ENCODE results near the gene XPO4.

The XPO4 gene

DNA sequence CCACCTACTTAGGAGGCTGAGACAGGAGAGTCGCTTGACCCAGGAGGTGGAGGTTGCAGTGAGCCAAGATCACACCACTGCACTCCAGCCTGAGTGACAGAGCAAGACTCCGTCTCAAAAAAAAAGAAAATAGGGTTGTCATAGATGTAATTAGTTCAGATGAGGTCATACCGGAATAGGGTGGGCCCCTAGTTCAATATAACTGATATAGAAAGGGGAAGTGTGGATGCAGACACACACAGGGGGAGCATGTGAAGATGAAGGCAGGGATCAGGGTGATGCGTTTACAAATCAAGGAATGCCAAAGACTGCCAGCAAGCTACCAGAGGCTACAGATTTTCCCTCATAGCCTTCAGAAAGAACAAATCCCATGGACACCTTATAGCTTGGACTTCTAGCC lies 104.5 kb downstream of the XPO4 start:
- TF ChIP-seq, protein P1, sequence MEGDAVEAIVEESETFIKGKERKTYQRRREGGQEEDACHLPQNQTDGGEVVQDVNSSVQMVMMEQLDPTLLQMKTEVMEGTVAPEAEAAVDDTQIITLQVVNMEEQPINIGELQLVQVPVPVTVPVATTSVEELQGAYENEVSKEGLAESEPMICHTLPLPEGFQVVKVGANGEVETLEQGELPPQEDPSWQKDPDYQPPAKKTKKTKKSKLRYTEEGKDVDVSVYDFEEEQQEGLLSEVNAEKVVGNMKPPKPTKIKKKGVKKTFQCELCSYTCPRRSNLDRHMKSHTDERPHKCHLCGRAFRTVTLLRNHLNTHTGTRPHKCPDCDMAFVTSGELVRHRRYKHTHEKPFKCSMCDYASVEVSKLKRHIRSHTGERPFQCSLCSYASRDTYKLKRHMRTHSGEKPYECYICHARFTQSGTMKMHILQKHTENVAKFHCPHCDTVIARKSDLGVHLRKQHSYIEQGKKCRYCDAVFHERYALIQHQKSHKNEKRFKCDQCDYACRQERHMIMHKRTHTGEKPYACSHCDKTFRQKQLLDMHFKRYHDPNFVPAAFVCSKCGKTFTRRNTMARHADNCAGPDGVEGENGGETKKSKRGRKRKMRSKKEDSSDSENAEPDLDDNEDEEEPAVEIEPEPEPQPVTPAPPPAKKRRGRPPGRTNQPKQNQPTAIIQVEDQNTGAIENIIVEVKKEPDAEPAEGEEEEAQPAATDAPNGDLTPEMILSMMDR (IDR thresholded peaks at IDR 0.05; ENCODE audit: unreplicated experiment in 3 of 3), result no peak
- no peak overlapping the region for H3K4me3 Mint-ChIP-seq
- H3K4me1 Mint-ChIP-seq, result no peaks in the 10 kb centered on the region
- H3K27me3 Mint-ChIP-seq (ENCODE audit: low read depth), result no peaks in the 10 kb centered on the region
- H3K36me3 Mint-ChIP-seq (ENCODE audit: low read depth), result peaks cover 60% of the 10 kb centered on the region
- H3K9me3 Mint-ChIP-seq, result no peaks in the 10 kb centered on the region
- no peak overlapping the region for H3K27ac Mint-ChIP-seq

DNA sequence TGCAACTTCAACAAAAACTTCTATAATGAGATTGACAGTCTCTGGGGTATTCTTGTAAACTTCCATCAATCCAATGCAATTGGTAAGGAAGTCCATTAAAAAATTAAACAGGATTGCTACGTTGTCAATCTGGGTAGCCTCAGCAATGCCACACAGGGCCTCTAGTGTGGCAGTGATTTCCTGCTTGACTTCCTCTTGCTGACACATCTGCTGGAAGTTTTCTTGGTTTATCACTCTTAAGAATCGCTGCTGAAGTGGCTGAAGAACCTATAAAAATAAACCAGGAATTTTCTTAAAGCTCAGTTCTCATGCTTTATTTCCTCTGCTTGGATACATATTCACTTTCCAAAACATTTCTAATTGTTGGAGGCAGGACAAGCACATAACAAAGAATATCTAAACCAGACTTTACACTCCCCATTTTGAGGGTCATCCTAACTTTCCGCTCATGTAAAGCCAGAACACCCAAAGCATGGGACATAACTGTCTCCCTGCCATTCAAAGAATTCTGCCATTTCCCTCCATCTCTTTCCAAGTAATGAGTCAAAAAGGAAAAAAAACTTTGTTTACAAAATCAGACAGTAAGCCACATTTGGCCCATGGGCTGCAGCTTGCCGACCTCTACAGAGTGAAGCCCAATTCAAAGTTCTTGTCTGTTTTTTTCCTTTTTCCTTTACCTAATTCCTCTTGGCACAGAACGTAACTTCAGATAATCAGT lies 105.6 kb downstream of the XPO4 start:
- TF ChIP-seq, protein P1 (IDR thresholded peaks at IDR 0.05; ENCODE audit: unreplicated experiment in 3 of 3), result no peak
- no peak overlapping the region for H3K4me3 Mint-ChIP-seq
- no peaks in the 10 kb centered on the region for H3K9me3 Mint-ChIP-seq
- no peaks in the 10 kb centered on the region for H3K27me3 Mint-ChIP-seq (ENCODE audit: low read depth)
- no peaks in the 10 kb centered on the region for H3K4me1 Mint-ChIP-seq
- no peak overlapping the region for H3K27ac Mint-ChIP-seq
- peaks cover 63% of the 10 kb centered on the region for H3K36me3 Mint-ChIP-seq (ENCODE audit: low read depth)

DNA sequence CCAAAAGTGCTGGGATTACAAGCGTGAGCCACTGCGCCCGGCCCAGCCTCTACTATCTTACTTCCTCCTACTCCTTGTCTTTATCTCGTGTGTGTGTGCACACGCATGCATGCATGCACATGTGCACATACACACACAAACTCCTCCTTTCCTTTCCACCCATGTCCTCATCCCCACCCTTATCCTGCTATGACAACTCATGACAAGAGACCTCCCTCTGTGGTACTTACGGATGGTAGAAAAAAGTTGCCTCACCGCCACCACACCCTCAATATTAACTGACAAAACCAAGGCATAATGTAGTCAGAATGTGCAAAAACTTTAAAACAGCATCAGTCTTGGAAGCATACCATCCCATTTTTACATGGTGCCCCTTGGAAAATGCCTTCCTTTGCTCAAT lies 112.9 kb downstream of the XPO4 start:
- Mint-ChIP-seq H3K27me3 (ENCODE audit: low read depth) (no peaks in the 10 kb centered on the region), H3K4me3 (no peak overlapping the region), H3K36me3 (ENCODE audit: low read depth) (peaks cover 49% of the 10 kb centered on the region), H3K9me3 (no peaks in the 10 kb centered on the region), H3K4me1 (no peaks in the 10 kb centered on the region), H3K27ac (no peak overlapping the region)
- TF ChIP-seq, protein P1 (IDR thresholded peaks at IDR 0.05; ENCODE audit: unreplicated experiment in 3 of 3), result no peak

DNA sequence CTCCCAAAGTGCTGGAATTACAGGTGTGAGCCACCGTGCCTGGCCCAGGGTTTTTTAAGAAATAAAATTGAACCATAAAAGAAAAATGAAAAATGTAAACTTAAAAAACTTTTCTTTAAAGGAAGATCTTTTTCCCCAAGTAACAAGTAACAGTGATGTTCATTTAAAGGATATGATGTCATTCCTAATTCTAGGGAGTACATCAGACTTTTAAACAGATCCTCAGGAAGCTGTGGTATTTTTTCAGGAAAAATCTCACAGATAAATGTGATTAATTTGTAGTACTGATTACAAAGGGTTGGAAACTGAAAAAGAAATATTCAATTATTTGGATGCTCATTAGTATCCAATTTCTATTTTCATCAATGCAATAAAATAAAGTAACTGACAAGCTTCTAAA lies 114.2 kb downstream of the XPO4 start:
- Mint-ChIP-seq H3K4me3 (no peak overlapping the region), H3K27ac (no peak overlapping the region), H3K36me3 (ENCODE audit: low read depth) (peaks cover 49% of the 10 kb centered on the region), H3K4me1 (no peaks in the 10 kb centered on the region), H3K27me3 (ENCODE audit: low read depth) (no peaks in the 10 kb centered on the region), H3K9me3 (no peaks in the 10 kb centered on the region)
- TF ChIP-seq, protein P1 (IDR thresholded peaks at IDR 0.05; ENCODE audit: unreplicated experiment in 3 of 3), result no peak

DNA sequence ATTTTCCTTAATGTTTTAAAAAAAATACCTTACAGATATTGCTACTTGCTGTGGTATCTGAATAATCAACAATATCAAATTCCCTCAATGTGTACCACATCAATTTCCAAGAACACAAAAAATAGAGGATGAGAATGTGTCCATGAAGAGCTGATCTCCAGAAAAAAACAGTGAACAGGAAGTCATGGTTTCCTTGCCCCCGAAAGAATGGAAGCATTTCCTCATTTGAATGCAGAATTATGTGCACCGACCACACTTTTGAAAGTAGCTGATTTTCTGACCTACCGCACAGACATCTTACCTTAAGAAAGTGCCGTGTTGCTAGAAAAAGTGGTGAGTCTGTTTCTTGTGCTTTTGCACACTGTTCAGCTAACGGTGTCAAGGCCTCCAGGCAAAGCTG lies 115.4 kb downstream of the XPO4 start:
- H3K27me3 Mint-ChIP-seq (ENCODE audit: low read depth), result no peaks in the 10 kb centered on the region
- no peaks in the 10 kb centered on the region for H3K9me3 Mint-ChIP-seq
- H3K4me3 Mint-ChIP-seq, result no peak overlapping the region
- no peaks in the 10 kb centered on the region for H3K4me1 Mint-ChIP-seq
- peaks cover 52% of the 10 kb centered on the region for H3K36me3 Mint-ChIP-seq (ENCODE audit: low read depth)
- TF ChIP-seq, protein P1 (IDR thresholded peaks at IDR 0.05; ENCODE audit: unreplicated experiment in 3 of 3), result no peak
- H3K27ac Mint-ChIP-seq, result no peak overlapping the region

DNA sequence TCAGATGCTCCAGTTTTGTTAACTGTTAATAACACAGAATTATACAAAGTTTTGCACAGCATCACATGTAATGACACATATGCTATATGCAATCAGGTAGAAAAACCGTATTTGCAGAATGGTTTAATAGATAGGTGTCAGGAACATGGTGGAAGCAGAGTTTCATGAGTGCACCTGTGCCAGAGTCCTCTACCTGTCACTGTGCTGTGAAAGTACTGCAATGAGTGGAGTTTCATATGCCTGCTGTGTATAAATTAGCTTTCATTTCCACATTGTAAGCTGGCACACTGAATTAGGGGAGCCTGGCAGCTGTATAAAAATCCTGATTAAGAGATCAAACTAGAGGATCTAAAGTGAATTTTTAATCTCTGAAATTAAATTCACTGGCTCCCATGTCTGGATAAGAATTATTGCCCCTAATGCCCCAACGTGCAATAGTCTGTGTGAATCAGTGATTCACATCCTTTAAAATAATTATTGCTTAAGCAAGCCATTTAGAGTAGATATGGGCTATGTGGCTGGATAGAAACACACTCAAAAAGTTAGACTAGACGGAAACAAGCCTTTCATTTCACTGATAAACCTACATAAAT lies 120.3 kb downstream of the XPO4 start:
- H3K4me1 Mint-ChIP-seq, result no peaks in the 10 kb centered on the region
- H3K27ac Mint-ChIP-seq, result no peak overlapping the region
- no peak overlapping the region for H3K4me3 Mint-ChIP-seq
- H3K9me3 Mint-ChIP-seq, result no peaks in the 10 kb centered on the region
- TF ChIP-seq, protein P1 (IDR thresholded peaks at IDR 0.05; ENCODE audit: unreplicated experiment in 3 of 3), result no peak
- H3K36me3 Mint-ChIP-seq (ENCODE audit: low read depth), result peaks cover 32% of the 10 kb centered on the region
- no peaks in the 10 kb centered on the region for H3K27me3 Mint-ChIP-seq (ENCODE audit: low read depth)
